Activated CD8-positive, alpha-beta T cell treated with anti-CD3 and anti-CD28 coated beads, Interleukin-2, amount 10 ng/mL, durations not matched to agents 7 days and 5 days (primary cell): ENCODE data around the gene TECPR1. TPM values are rescaled to one million over a fixed set of nuclear protein-coding genes. Genes with fewer than 3 reads are reported as not detected.

Source experiments
- ATAC-seq: fragments of 150-1000 bp; cut with Tn5 transposase; one replicate; pipeline ENCODE4 v1.10.0; 2021; ENCODE audit warnings: moderate library complexity
- CTCF ChIA-PET: fragments of 350-600 bp; sonication (Branson Sonifier 250); formaldehyde crosslinking; loops from one replicate; lab custom pipeline; 2021; ENCODE audit warnings: antibody characterized with exemption; lab: Charles Lee
- POLR2A ChIA-PET: fragments of 350-600 bp; sonication (Branson Sonifier 250); formaldehyde crosslinking; loops from one replicate; lab custom pipeline; 2021; ENCODE audit warnings: antibody characterized with exemption; lab: Charles Lee
- DNase-seq: peaks from one replicate; pipeline ENCODE4 v3.0.0-alpha.2; 2020
- H3K27ac Mint-ChIP-seq: one replicate; pipeline ENCODE4 v1.8.0; 2021; ENCODE audit warnings: mild to moderate bottlenecking, mixed read lengths
- H3K27me3 Mint-ChIP-seq: one replicate; pipeline ENCODE4 v1.8.0; 2021; ENCODE audit warnings: low read depth, mixed read lengths
- H3K36me3 Mint-ChIP-seq: one replicate; pipeline ENCODE4 v1.8.0; 2021; ENCODE audit warnings: low read depth, mixed read lengths
- H3K4me1 Mint-ChIP-seq: one replicate; pipeline ENCODE4 v1.8.0; 2021; ENCODE audit warnings: low read depth, mixed read lengths
- H3K4me3 Mint-ChIP-seq: one replicate; pipeline ENCODE4 v1.8.0; 2021; ENCODE audit warnings: mild to moderate bottlenecking, mixed read lengths
- H3K9me3 Mint-ChIP-seq: one replicate; pipeline ENCODE4 v1.8.0; 2022; ENCODE audit warnings: mixed read lengths; ENCODE audit not compliant: insufficient read depth
- total RNA-seq, 2 experiments: library from RNA; stranded (reverse); gene quantifications; one replicate each; pipeline ENCODE4 v1.2.3, GENCODE V29; 2021

TECPR1 gene
- total RNA-seq, 2 experiments from 2014 or later: 49.3 to 55.9 TPM

- Mint-ChIP-seq H3K4me1 (peaks cover 36% of the 10 kb centered on the region), H3K9me3 (no peaks in the 10 kb centered on the region), H3K36me3 (peaks cover 39% of the 10 kb centered on the region), H3K4me3 (no peak overlapping the region), H3K27me3 (no peaks in the 10 kb centered on the region), H3K27ac (no peak overlapping the region)
- no peak for ATAC-seq
- no peak for DNase-seq
- ChIA-PET POLR2A (no interaction called here), CTCF (interaction anchor here (1.0 kb wide), 1 partner anchor 11 kb away, joined by 3 read pairs; no protein-coding TSS in a partner anchor)
These were observed 4.4 kb upstream of the TECPR1 start for GRCh38 chr7:98256431-98256830.

- Mint-ChIP-seq H3K27ac (peak overlapping the region; percentile 77), H3K27me3 (no peaks in the 10 kb centered on the region), H3K36me3 (peaks cover 34% of the 10 kb centered on the region), H3K4me1 (peaks cover 46% of the 10 kb centered on the region), H3K4me3 (peak overlapping the region; percentile 42), H3K9me3 (no peaks in the 10 kb centered on the region)
- POLR2A ChIA-PET: no interaction called here
- DNase-seq: peak; percentile 61
- CTCF ChIA-PET: interaction anchor here (0.8 kb wide), 1 partner anchor 284 kb away, joined by 3 read pairs; no protein-coding TSS in a partner anchor
- ATAC-seq: no peak
These were observed 3.0 kb upstream of the TECPR1 start for GRCh38 chr7:98254951-98255610.

GRCh38 chr7:98254516-98254915 is 2.5 kb upstream of the TECPR1 start:
- peaks cover 51% of the 10 kb centered on the region for H3K4me1 Mint-ChIP-seq
- ATAC-seq (no peak), DNase-seq (no peak)
- H3K36me3 Mint-ChIP-seq: peaks cover 37% of the 10 kb centered on the region
- no peak overlapping the region for H3K4me3 Mint-ChIP-seq
- CTCF ChIA-PET: no interaction called here
- H3K9me3 Mint-ChIP-seq: no peaks in the 10 kb centered on the region
- peak overlapping the region; percentile 77 for H3K27ac Mint-ChIP-seq
- H3K27me3 Mint-ChIP-seq: no peaks in the 10 kb centered on the region
- POLR2A ChIA-PET: no interaction called here

DNA sequence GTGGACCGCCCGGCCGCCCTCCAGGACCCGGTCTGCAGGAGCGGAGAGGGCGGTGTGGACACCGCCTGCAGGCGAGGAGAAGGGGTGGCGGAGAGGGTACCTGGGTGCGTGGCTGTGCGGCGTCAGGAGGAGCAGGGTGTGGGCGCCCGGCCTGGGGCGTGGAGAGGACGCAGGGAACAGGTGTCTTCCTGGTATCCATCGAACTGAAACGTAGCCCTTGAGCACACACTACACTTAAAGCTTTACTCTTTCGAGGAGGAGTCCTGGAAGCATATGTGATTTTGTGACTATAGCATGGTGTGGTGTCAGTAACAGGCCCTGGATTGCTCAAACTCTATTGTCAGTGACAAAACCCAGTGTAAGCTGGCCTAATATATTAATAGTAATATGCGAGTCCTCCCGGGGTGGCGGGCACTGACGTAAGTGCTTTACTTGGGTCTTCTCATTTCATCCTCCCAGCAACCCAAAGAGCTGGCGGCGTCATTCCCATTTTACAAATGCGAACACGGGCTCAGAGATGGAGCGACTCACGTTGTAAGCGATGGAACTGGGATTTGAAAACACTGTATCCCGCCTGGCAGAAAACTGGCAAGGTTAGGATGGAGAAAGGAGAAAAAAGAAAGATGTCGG is 508 bp upstream of the TECPR1 start:
- ChIA-PET POLR2A (no interaction called here), CTCF (interaction anchor here (1.3 kb wide), 1 partner anchor 28 kb away, joined by 3 read pairs; no protein-coding TSS in a partner anchor)
- peaks cover 65% of the 10 kb centered on the region for H3K4me1 Mint-ChIP-seq

GRCh38 chr7:98251231-98251600 is 816 bp downstream of the TECPR1 start:
- Mint-ChIP-seq H3K4me3 (peak overlapping the region; percentile 95), H3K27me3 (no peaks in the 10 kb centered on the region), H3K9me3 (no peaks in the 10 kb centered on the region), H3K36me3 (peaks cover 30% of the 10 kb centered on the region), H3K4me1 (peaks cover 61% of the 10 kb centered on the region), H3K27ac (peak overlapping the region; percentile 98)
- DNase-seq: peak; percentile 70
- peak; percentile 52 for ATAC-seq
- ChIA-PET POLR2A (interaction anchor here (1.0 to 1.8 kb wide), 3 partner anchors 48 to 145 kb away, joined by 3 to 10 read pairs (median 4); partner anchors contain the start of gene LMTK2), CTCF (interaction anchor here (0.8 to 2.4 kb wide), 7 partner anchors 12 to 230 kb away, joined by 3 to 9 read pairs (median 4); no protein-coding TSS in a partner anchor)

More for the DNA sequence above, 508 bp upstream of the TECPR1 start:
- H3K27ac Mint-ChIP-seq: peak overlapping the region; percentile 98
- peak overlapping the region; percentile 95 for H3K4me3 Mint-ChIP-seq
- no peaks in the 10 kb centered on the region for H3K27me3 Mint-ChIP-seq
- no peaks in the 10 kb centered on the region for H3K9me3 Mint-ChIP-seq
- ATAC-seq (no peak), DNase-seq (no peak)
- H3K36me3 Mint-ChIP-seq: peaks cover 40% of the 10 kb centered on the region

DNA sequence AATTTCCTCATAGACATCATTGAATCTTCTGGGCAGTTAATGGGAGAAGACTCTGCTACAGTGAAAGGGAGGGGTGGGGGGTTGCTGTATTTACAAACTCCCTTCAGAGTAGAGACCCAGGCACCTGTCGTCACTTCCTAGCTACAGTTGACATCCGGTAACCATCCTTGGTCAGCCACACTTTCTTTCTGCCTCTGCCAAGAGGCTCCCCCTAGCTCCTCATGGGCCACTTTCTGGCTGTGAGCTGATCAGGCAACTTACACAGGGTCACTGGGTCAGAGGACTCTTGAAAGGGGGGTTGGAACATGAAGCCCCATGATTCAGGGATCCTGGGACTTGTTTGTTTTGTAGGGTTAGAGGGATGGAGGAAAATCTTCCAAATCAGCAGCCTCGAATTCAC is 1.2 kb downstream of the TECPR1 start:
- peaks cover 59% of the 10 kb centered on the region for H3K4me1 Mint-ChIP-seq
- POLR2A ChIA-PET: interaction anchor here (0.7 to 1.8 kb wide), 4 partner anchors 30 to 145 kb away, joined by 3 to 10 read pairs (median 4); partner anchors contain the start of gene LMTK2
- H3K4me3 Mint-ChIP-seq: peak overlapping the region; percentile 95
- ATAC-seq (peak; percentile 29), DNase-seq (peak; percentile 78)
- peaks cover 29% of the 10 kb centered on the region for H3K36me3 Mint-ChIP-seq
- CTCF ChIA-PET: interaction anchor here (0.8 to 2.4 kb wide), 12 partner anchors 11 to 230 kb away, joined by 3 to 9 read pairs (median 4); no protein-coding TSS in a partner anchor
- no peaks in the 10 kb centered on the region for H3K9me3 Mint-ChIP-seq
- H3K27me3 Mint-ChIP-seq: no peaks in the 10 kb centered on the region
- H3K27ac Mint-ChIP-seq: peak overlapping the region; percentile 98

- ATAC-seq: no peak
- Mint-ChIP-seq H3K4me3 (peak overlapping the region; percentile 39), H3K27me3 (no peaks in the 10 kb centered on the region), H3K27ac (peak overlapping the region; percentile 98), H3K9me3 (no peaks in the 10 kb centered on the region), H3K36me3 (peaks cover 24% of the 10 kb centered on the region), H3K4me1 (peaks cover 50% of the 10 kb centered on the region)
- DNase-seq: no peak
- CTCF ChIA-PET: no interaction called here
- POLR2A ChIA-PET: interaction anchor here (0.6 to 1.5 kb wide), 5 partner anchors 23 to 630 kb away, joined by 3 to 5 read pairs (median 3); partner anchors contain the start of gene BRI3
These were observed 2.9 kb downstream of the TECPR1 start for GRCh38 chr7:98249106-98249505.

- CTCF ChIA-PET: no interaction called here
- no peak for DNase-seq
- peak overlapping the region; percentile 30 for H3K27ac Mint-ChIP-seq
These were observed 3.9 kb downstream of the TECPR1 start for GRCh38 chr7:98248156-98248555.

DNA sequence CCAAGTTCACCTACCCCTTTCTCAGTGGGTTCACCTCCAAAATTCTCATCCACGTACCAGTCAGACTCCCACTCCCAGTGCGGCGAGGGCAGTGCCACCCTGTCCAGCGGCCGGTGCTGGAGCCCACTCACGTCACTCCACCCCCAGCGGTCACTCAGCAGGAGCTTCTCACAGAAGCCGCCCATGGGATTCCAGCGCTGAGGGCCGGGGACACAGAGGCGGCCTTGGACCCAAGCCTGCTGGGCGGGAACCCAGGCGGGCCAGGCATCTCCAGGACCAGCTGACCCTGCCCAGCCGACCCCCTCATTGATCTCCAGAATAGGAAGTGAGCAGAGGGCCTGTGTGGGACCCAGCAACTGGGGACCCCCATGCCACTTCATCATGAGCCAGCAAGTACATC is 7.2 kb downstream of the TECPR1 start:
- no peak for DNase-seq
- CTCF ChIA-PET: no interaction called here
- no peaks in the 10 kb centered on the region for H3K27me3 Mint-ChIP-seq
- H3K27ac Mint-ChIP-seq: no peak overlapping the region
- no peak overlapping the region for H3K4me3 Mint-ChIP-seq
- no peak for ATAC-seq
- POLR2A ChIA-PET: no interaction called here
- H3K36me3 Mint-ChIP-seq: peaks cover 25% of the 10 kb centered on the region
- no peaks in the 10 kb centered on the region for H3K9me3 Mint-ChIP-seq
- H3K4me1 Mint-ChIP-seq: peaks cover 24% of the 10 kb centered on the region

More at GRCh38 chr7:98248156-98248555, 3.9 kb downstream of the TECPR1 start:
- Mint-ChIP-seq H3K27me3 (no peaks in the 10 kb centered on the region), H3K4me1 (peaks cover 46% of the 10 kb centered on the region), H3K9me3 (no peaks in the 10 kb centered on the region), H3K36me3 (peaks cover 24% of the 10 kb centered on the region), H3K4me3 (no peak overlapping the region)
- POLR2A ChIA-PET: no interaction called here
- ATAC-seq: no peak

DNA sequence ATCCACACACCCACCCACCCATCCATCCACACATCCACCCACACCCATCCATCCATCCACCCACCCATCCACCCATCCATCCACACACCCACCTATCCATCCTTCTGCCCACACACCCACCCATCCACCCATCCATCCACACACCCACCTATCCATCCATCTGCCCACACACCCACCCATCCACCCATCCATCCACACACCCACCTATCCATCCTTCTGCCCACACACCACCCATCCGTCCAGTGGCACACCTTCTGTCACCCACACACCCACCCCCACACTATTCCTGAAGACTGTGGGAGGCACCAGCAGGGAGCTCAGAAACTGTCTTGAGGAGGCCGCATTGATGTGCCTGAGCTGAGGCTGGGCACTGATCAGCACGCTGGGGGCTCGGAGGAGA is 9.1 kb downstream of the TECPR1 start:
- no peak for DNase-seq
- ChIA-PET CTCF (no interaction called here), POLR2A (no interaction called here)
- no peak overlapping the region for H3K27ac Mint-ChIP-seq
- no peak for ATAC-seq
- no peaks in the 10 kb centered on the region for H3K27me3 Mint-ChIP-seq
- no peaks in the 10 kb centered on the region for H3K9me3 Mint-ChIP-seq
- H3K4me1 Mint-ChIP-seq: peaks cover 8% of the 10 kb centered on the region
- peaks cover 16% of the 10 kb centered on the region for H3K36me3 Mint-ChIP-seq
- no peak overlapping the region for H3K4me3 Mint-ChIP-seq

DNA sequence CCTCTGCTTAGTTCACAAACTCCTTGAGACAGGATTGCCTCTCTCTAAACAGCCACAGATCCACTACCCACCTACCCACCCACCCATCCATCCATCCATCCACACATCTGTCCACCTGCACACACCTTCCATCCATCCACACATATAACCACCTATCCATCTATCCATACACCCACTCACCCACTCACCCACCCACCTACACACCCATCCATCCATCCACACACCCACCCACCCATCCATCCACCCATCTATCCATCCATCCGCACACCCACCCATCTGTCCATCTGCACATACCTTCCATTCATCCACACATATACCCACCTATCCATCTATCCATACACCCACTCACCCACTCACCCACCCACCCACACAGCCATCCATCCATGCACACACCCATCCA is 9.7 kb downstream of the TECPR1 start:
- CTCF ChIA-PET: no interaction called here

More for the DNA sequence above, 9.7 kb downstream of the TECPR1 start:
- DNase-seq (no peak), ATAC-seq (no peak)
- Mint-ChIP-seq H3K36me3 (peaks cover 13% of the 10 kb centered on the region), H3K27me3 (no peaks in the 10 kb centered on the region), H3K4me1 (peaks cover 5% of the 10 kb centered on the region), H3K27ac (no peak overlapping the region), H3K4me3 (no peak overlapping the region), H3K9me3 (no peaks in the 10 kb centered on the region)
- POLR2A ChIA-PET: no interaction called here
